Esophagus muscularis mucosa (tissue), 4 donors: ENCODE data around the gene TMED8. TPM values are rescaled to one million over a fixed set of nuclear protein-coding genes. Genes with fewer than 3 reads are reported as not detected.
"Not testable (repeated sequence)": the region's sequence is repeated elsewhere in the genome, so short reads cannot be mapped to it uniquely, and the experiment has no call there.

Experiments
- DNase-seq: peaks from one replicate; pipeline ENCODE4 v3.0.0-alpha.2; 2017; ENCODE audit errors: extremely low spot score
- H3K27ac ChIP-seq, 4 donors: fragments of 200-600 bp; sonication (generic); replicated peaks in 1 of 4; 1 replicate in 3 of 4; 2 replicates in 1 of 4; pipeline ENCODE4 v1.5.1; 2016 to 2019; ENCODE audit warnings: mild to moderate bottlenecking in 1 of 4
- H3K27me3 ChIP-seq, 4 donors: fragments of 200-600 bp; sonication (generic); one replicate each; pipeline versions ENCODE4 v1.5.1 to v1.6.0; 2016 to 2019
- H3K36me3 ChIP-seq, 4 donors: fragments of 200-600 bp; sonication (generic); one replicate each; pipeline ENCODE4 v1.5.1; 2016 to 2019
- H3K4me1 ChIP-seq, 4 donors: fragments of 200-600 bp; sonication (generic); one replicate each; pipeline ENCODE4 v1.5.1; 2016 to 2019
- H3K4me3 ChIP-seq, 4 donors: fragments of 200-600 bp; sonication (generic); 1 replicate in 2 of 4; 2 replicates in 2 of 4; pipeline ENCODE4 v1.5.1; 2016 to 2019; ENCODE audit warnings: mild to moderate bottlenecking in 4 of 4, moderate library complexity in 1 of 4
- H3K9me3 ChIP-seq, 4 donors: fragments of 200-600 bp; sonication (generic); 1 replicate in 3 of 4; 2 replicates in 1 of 4; pipeline ENCODE4 v1.5.1; 2016 to 2019
- EP300 ChIP-seq: sonication (generic); formaldehyde crosslinking; IDR thresholded peaks from one replicate; pipeline ENCODE4 v1.6.1; 2017; ENCODE audit warnings: antibody characterized with exemption
- POLR2A ChIP-seq: fragments of 450-650 bp; IDR thresholded peaks from one replicate; pipeline ENCODE4 v1.6.1; 2017; ENCODE audit warnings: antibody characterized with exemption, moderate library complexity, mild to moderate bottlenecking, low read depth
- POLR2AphosphoS5 ChIP-seq, 2 donors: sonication (generic); formaldehyde crosslinking; IDR thresholded peaks; one replicate each; pipeline ENCODE4 v1.6.1; 2017; ENCODE audit warnings: antibody characterized with exemption in 2 of 2
- WGBS: methylation state at CpG from one replicate; pipeline ENCODE4 v1.1.5; 2018; 5-methylcytosine and 5-hydroxymethylcytosine counted together
- intact Hi-C: fragments of 100-400 bp; cut with DNase I; formaldehyde crosslinking; loops from one replicate; pipeline ENCODE4 v1.15.1; 2023
- total RNA-seq, 4 donors: library from RNA; depleted of rRNA; stranded (reverse); fragments of >200 nt; gene quantifications; one replicate each; pipeline versions ENCODE4 v1.1.0 to v1.2.1, GENCODE V29; 2016
- TF ChIP-seq, protein P1 (sequence below), 3 experiments: fragments of 200-600 bp in 2 of 3; fragments of 450-650 bp in 1 of 3; sonication (generic) in 2 of 3; IDR thresholded peaks; one replicate each; pipeline ENCODE4 v1.5.1; 2017 to 2019; ENCODE audit warnings: antibody characterized with exemption in 3 of 3, mild to moderate bottlenecking in 2 of 3, moderate library complexity in 1 of 3

Gene TMED8
- total RNA-seq, 4 donors from 2014 or later, result 15.2 to 21.8 (median 16.7) TPM

- TF ChIP-seq POLR2AphosphoS5 (IDR thresholded peaks at IDR 0.05) (no peak), EP300 (no peak), POLR2A (no peak)
- TF ChIP-seq, protein P1, sequence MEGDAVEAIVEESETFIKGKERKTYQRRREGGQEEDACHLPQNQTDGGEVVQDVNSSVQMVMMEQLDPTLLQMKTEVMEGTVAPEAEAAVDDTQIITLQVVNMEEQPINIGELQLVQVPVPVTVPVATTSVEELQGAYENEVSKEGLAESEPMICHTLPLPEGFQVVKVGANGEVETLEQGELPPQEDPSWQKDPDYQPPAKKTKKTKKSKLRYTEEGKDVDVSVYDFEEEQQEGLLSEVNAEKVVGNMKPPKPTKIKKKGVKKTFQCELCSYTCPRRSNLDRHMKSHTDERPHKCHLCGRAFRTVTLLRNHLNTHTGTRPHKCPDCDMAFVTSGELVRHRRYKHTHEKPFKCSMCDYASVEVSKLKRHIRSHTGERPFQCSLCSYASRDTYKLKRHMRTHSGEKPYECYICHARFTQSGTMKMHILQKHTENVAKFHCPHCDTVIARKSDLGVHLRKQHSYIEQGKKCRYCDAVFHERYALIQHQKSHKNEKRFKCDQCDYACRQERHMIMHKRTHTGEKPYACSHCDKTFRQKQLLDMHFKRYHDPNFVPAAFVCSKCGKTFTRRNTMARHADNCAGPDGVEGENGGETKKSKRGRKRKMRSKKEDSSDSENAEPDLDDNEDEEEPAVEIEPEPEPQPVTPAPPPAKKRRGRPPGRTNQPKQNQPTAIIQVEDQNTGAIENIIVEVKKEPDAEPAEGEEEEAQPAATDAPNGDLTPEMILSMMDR (IDR thresholded peaks at IDR 0.05), result no peak
- H3K27me3 ChIP-seq, result no peaks in the 10 kb centered on the region
- 100% methylated on average over 1 of the region's 1 CpG for WGBS
- H3K36me3 ChIP-seq, result peaks cover 29 to 47% (median 36%) of the 10 kb centered on the region in 4 donors
- H3K9me3 ChIP-seq, result no peaks in the 10 kb centered on the region
- intact Hi-C loops, result no loop called here
- no peak overlapping the region for H3K4me3 ChIP-seq
- no peak for DNase-seq
- no peaks in the 10 kb centered on the region for H3K4me1 ChIP-seq
- no peak overlapping the region for H3K27ac ChIP-seq
Measured at GRCh38 chr14:77339407-77339806, 37.5 kb downstream of the TMED8 start.

GRCh38 chr14:77338302-77338701, 38.6 kb downstream of the TMED8 start:
- H3K27ac ChIP-seq, result no peak overlapping the region
- no peaks in the 10 kb centered on the region for H3K27me3 ChIP-seq
- intact Hi-C loops, result no loop called here
- no peaks in the 10 kb centered on the region for H3K9me3 ChIP-seq
- no peak for DNase-seq
- WGBS, result 82% methylated on average over 2 of the region's 2 CpGs
- H3K4me1 ChIP-seq, result no peaks in the 10 kb centered on the region
- H3K4me3 ChIP-seq, result no peak overlapping the region
- H3K36me3 ChIP-seq, result peaks cover 29 to 44% (median 34%) of the 10 kb centered on the region in 4 donors
- TF ChIP-seq POLR2AphosphoS5 (IDR thresholded peaks at IDR 0.05) (no peak), POLR2A (no peak), EP300 (no peak)
- TF ChIP-seq, protein P1 (IDR thresholded peaks at IDR 0.05), result no peak

DNA sequence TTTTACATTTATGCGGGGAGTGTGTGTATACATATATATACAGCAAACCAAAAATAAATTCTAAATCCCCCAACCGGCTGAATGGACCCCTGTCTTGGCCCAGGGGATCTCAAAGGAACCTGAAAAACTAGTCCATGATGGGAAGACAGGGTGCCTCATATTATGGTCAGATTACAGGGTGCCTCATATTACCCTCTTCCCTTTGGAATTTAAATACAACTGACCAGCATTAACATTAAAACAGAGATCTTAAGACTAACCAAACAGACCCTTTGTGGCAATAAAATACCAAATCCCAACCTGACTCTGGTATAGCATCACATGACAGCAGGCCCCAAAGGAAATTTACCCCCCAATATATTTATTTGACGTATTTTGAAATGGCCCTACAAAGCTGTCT, 39.0 kb downstream of the TMED8 start:
- H3K27ac ChIP-seq, result no peak overlapping the region
- H3K36me3 ChIP-seq, result peaks cover 27 to 40% (median 31%) of the 10 kb centered on the region in 4 donors
- H3K9me3 ChIP-seq, result no peaks in the 10 kb centered on the region
- WGBS, result 95% methylated on average over 3 of the region's 3 CpGs
- no peak overlapping the region for H3K4me3 ChIP-seq
- TF ChIP-seq POLR2A, result no peak
- TF ChIP-seq POLR2AphosphoS5 (IDR thresholded peaks at IDR 0.05), result no peak
- intact Hi-C loops, result no loop called here
- H3K27me3 ChIP-seq, result no peaks in the 10 kb centered on the region
- no peaks in the 10 kb centered on the region for H3K4me1 ChIP-seq
- DNase-seq, result no peak

DNA sequence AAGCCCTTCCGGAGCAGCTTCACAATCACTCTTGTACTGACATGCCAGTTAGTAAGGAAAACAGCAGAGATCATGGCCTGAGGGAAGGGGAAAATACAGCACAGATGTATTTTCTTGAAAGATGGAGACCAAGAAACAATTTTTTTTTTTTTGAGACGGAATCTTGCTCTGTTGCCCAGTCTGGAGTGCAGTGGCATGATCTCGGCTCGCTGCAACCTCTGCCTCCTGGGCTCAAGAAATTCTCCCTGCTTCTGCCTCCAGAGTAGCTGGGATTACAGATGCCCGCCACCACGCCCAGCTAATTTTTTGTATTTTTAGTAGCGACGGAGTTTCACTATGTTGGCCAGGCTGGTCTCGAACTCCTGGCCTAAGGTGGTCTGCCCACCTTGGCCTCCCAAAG, 39.6 kb downstream of the TMED8 start:
- intact Hi-C loops, H3K27ac ChIP-seq, DNase-seq, H3K4me3 ChIP-seq, H3K9me3 ChIP-seq, H3K4me1 ChIP-seq, H3K27me3 ChIP-seq: not testable (repeated sequence)
- WGBS, result 91% methylated on average over 9 of the region's 9 CpGs
- H3K36me3 ChIP-seq, result peaks cover 21 to 34% (median 29%) of the 10 kb centered on the region in 4 donors

GRCh38 chr14:77335576-77335975, 41.3 kb downstream of the TMED8 start:
- 82% methylated on average over 3 of the region's 3 CpGs for WGBS
- no peak overlapping the region for H3K27ac ChIP-seq
- TF ChIP-seq POLR2AphosphoS5 (IDR thresholded peaks at IDR 0.05), result no peak
- TF ChIP-seq, protein P1 (IDR thresholded peaks at IDR 0.05), result no peak
- TF ChIP-seq POLR2A, result no peak
- TF ChIP-seq EP300, result no peak
- no peak for DNase-seq
- H3K27me3 ChIP-seq, result no peaks in the 10 kb centered on the region
- peaks cover 10 to 17% (median 13%) of the 10 kb centered on the region in 4 donors for H3K36me3 ChIP-seq
- H3K4me1 ChIP-seq, result no peaks in the 10 kb centered on the region
- intact Hi-C loops, result no loop called here
- H3K9me3 ChIP-seq, result no peaks in the 10 kb centered on the region
- no peak overlapping the region for H3K4me3 ChIP-seq

DNA sequence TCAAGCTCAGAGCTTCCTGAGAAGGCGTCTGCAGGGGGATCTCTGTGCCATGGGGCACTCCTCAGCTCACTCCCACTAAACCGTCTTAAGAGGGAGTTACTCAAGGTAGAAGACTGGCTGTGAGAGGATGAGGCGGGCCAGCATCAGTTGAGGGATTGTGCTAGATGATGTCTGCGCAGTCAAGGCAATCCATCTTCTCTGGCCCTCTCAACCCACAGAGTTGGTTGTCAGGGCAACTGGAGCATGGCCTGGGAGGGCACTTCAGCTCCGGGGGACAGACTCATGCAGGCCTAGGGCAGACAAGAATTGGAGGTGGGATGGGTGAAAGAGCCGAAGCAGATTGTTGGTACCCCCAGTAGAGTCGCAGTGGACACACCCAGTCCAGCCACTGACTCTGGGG, 47.0 kb downstream of the TMED8 start:
- Histone ChIP-seq H3K36me3 (no peaks in the 10 kb centered on the region), H3K27me3 (no peaks in the 10 kb centered on the region), H3K4me3 (no peak overlapping the region), H3K27ac (no peak overlapping the region), H3K4me1 (no peaks in the 10 kb centered on the region), H3K9me3 (no peaks in the 10 kb centered on the region)
- intact Hi-C loops, result no loop called here
- WGBS, result 85% methylated on average over 7 of the region's 7 CpGs
- TF ChIP-seq EP300 (no peak), POLR2AphosphoS5 (IDR thresholded peaks at IDR 0.05) (no peak), POLR2A (no peak)
- TF ChIP-seq, protein P1 (IDR thresholded peaks at IDR 0.05), result no peak
- no peak for DNase-seq
